ENCODE data around the gene KRT72. TPM values are rescaled to one million over a fixed set of nuclear protein-coding genes. Genes with fewer than 3 reads are reported as not detected.

KRT72 gene
- total and polyA plus RNA-seq, 2 experiments from 2014 or later, result not detected

DNA sequence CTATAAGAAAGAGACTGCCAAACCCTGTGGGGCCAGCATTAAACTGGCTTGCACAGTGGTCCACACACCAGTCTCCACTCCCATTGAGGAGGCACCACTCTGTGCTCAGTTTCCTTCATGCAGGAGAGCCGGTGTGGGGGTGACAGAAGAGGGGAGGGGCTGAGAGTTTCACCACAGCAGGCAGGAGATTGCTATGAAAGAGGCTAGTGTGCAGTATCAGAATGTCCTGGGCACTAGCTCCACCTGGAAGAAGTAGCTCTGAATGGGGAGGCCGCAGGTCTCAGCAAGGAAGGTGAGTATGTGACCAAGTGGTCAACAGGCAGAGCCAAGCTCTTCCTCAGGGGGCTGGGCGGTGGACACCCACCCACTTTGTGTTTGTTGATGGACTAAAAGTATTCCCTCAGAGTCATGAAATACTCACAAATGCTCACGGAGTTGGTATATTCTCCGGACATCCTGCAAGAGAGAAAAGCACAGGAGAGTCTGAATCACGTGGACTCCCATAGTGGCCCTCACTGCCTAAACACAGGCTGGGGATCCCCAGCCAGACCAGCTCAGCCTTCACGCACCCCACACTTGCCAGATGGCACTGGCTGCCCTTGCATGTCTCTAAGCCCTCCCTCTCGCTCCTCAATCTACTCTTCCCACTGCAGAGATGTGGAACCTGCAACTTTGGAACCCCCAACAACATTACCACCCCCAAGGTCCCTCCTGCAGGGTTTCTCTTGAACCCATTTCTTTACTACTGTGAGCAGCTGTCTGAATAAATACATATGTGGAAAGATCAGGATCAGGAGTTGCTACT, 7.8 kb upstream of the KRT72 start:
- peaks cover 38% of the 10 kb centered on the region; the same call in 1 of the 2 replicates for H3K27me3 ChIP-seq (replicated peaks; ENCODE audit: insufficient read depth)
- no peak overlapping the region for H3K9ac ChIP-seq
- no peak for DNase-seq
- H3K36me3 ChIP-seq (ENCODE audit: low read depth), result no peaks in the 10 kb centered on the region
- H3F3A ChIP-seq (ENCODE audit: insufficient read depth), result no peaks in the 10 kb centered on the region
- in situ Hi-C loops (cut with MboI), result no loop called here
- H3K4me3 ChIP-seq, result no peak overlapping the region
- TF ChIP-seq EZH2phosphoT487 (IDR thresholded peaks at IDR 0.05; ENCODE audit: insufficient read depth, low read depth) (no peak), EZH2 (IDR thresholded peaks at IDR 0.05; ENCODE audit: insufficient read depth, poor library complexity, severe bottlenecking) (no peak)
- no peaks in the 10 kb centered on the region for H4K20me1 ChIP-seq (ENCODE audit: insufficient read depth)
- H2AFZ ChIP-seq, result no peak overlapping the region
- H3K4me2 ChIP-seq (ENCODE audit: unreplicated experiment), result no peak overlapping the region
- H3K4me1 ChIP-seq (ENCODE audit: insufficient read depth), result no peaks in the 10 kb centered on the region
- 67 to 68% methylated on average over 8 of the region's 8 CpGs for WGBS, 2 experiments (ENCODE audit: low coverage in 1 of 2, low lambda C conversion rate in 2 of 2, missing lambda C conversion rate in 2 of 2)
- no peaks in the 10 kb centered on the region for H3K9me2 ChIP-seq (ENCODE audit: insufficient read depth)
- no peaks in the 10 kb centered on the region for H3K79me2 ChIP-seq (ENCODE audit: insufficient read depth)
- no peak overlapping the region for H3K27ac ChIP-seq
- H3K9me3 ChIP-seq (ENCODE audit: low read depth), result no peaks in the 10 kb centered on the region

- H3K79me2 ChIP-seq (ENCODE audit: insufficient read depth), result no peaks in the 10 kb centered on the region
- H2AFZ ChIP-seq, result no peak overlapping the region
- H3K4me3 ChIP-seq, result no peak overlapping the region
- no peaks in the 10 kb centered on the region for H4K20me1 ChIP-seq (ENCODE audit: insufficient read depth)
- no peak overlapping the region for H3K4me2 ChIP-seq (ENCODE audit: unreplicated experiment)
- no peaks in the 10 kb centered on the region for H3F3A ChIP-seq (ENCODE audit: insufficient read depth)
- TF ChIP-seq EZH2 (IDR thresholded peaks at IDR 0.05; ENCODE audit: insufficient read depth, poor library complexity, severe bottlenecking) (no peak), EZH2phosphoT487 (IDR thresholded peaks at IDR 0.05; ENCODE audit: insufficient read depth, low read depth) (no peak)
- H3K9me3 ChIP-seq (ENCODE audit: low read depth), result no peaks in the 10 kb centered on the region
- H3K9ac ChIP-seq, result no peak overlapping the region
- H3K9me2 ChIP-seq (ENCODE audit: insufficient read depth), result no peaks in the 10 kb centered on the region
- DNase-seq, result no peak
- H3K4me1 ChIP-seq (ENCODE audit: insufficient read depth), result 0 out of 2 replicates have a peak, but pooled peaks cover 4% of the 10 kb centered on the region
- 50 to 60% methylated on average over 6 of the region's 6 CpGs for WGBS, 2 experiments (ENCODE audit: low coverage in 1 of 2, low lambda C conversion rate in 2 of 2, missing lambda C conversion rate in 2 of 2)
- no peaks in the 10 kb centered on the region for H3K36me3 ChIP-seq (ENCODE audit: low read depth)
- in situ Hi-C loops (cut with MboI), result no loop called here
- no peak overlapping the region for H3K27ac ChIP-seq
- peaks cover 38% of the 10 kb centered on the region; the same call in 1 of the 2 replicates for H3K27me3 ChIP-seq (replicated peaks; ENCODE audit: insufficient read depth)
Measured at GRCh38 chr12:52608161-52608560, 6.9 kb upstream of the KRT72 start.

DNA sequence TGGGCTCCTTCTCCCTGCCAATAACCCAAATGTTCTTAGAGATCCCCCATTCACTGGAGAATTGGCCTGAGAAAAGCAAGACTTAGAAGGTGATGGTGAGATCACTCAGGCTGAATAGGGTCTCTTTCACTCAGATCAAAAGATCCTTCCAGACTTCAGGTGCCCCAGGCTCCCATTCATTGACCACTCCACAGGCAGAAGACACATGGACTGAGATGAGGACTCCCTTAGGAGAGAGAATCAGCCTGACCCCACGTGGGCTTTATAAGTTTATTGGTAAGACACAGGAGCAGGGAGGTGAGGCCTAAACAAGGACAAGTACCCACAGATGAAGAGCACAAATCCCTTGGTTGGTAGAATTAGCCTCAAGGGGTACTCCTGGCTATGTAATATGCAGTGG, 6.1 kb upstream of the KRT72 start:
- Histone ChIP-seq H3K9me2 (ENCODE audit: insufficient read depth) (no peaks in the 10 kb centered on the region), H3K79me2 (ENCODE audit: insufficient read depth) (no peaks in the 10 kb centered on the region), H2AFZ (no peak overlapping the region), H3K9me3 (ENCODE audit: low read depth) (no peaks in the 10 kb centered on the region), H3K27ac (no peak overlapping the region), H3K27me3 (replicated peaks; ENCODE audit: insufficient read depth) (peaks cover 41% of the 10 kb centered on the region; the same call in 1 of the 2 replicates), H3K4me1 (ENCODE audit: insufficient read depth) (0 out of 2 replicates have a peak, but pooled peaks cover 4% of the 10 kb centered on the region), H3K4me3 (no peak overlapping the region), H3F3A (ENCODE audit: insufficient read depth) (no peaks in the 10 kb centered on the region), H3K4me2 (ENCODE audit: unreplicated experiment) (no peak overlapping the region), H3K36me3 (ENCODE audit: low read depth) (no peaks in the 10 kb centered on the region), H4K20me1 (ENCODE audit: insufficient read depth) (no peaks in the 10 kb centered on the region), H3K9ac (no peak overlapping the region)
- 19 to 56% methylated on average over 1 of the region's 1 CpG for WGBS, 2 experiments (ENCODE audit: low coverage in 1 of 2, low lambda C conversion rate in 2 of 2, missing lambda C conversion rate in 2 of 2)
- DNase-seq, result no peak
- in situ Hi-C loops (cut with MboI), result no loop called here
- no peak for TF ChIP-seq EZH2 (IDR thresholded peaks at IDR 0.05; ENCODE audit: insufficient read depth, poor library complexity, severe bottlenecking)
- no peak for TF ChIP-seq EZH2phosphoT487 (IDR thresholded peaks at IDR 0.05; ENCODE audit: insufficient read depth, low read depth)

DNA sequence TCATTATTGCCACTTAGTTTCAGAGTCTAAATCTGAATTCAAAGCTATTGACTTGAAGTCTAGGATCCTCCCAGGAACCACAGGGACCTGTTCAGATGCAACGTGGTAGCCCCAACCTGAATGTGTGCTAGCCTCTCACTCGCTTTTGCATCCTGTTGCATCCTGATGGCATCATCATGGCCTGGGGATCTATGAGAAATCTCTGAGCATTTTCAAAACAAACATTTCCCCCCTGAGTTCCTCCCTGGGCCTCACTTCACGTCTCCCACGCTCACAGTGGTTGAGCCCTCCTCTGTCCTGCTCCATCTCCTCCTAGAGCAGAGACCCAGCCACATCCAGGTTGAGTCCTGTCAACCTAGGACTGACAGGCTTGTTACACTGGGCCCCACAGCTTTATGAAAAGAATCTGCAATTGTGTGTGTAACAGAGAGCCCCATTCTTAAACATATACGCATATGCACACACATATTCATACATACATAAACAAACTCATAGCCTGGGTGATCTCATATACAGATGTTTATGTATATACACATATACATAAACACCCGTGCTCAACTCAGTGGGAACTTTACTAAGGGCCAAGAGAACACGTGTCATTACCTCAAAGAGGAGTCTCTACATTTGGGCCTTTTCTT, 5.4 kb upstream of the KRT72 start:
- no peaks in the 10 kb centered on the region for H3K9me3 ChIP-seq (ENCODE audit: low read depth)
- no peak for TF ChIP-seq EZH2phosphoT487 (IDR thresholded peaks at IDR 0.05; ENCODE audit: insufficient read depth, low read depth)
- TF ChIP-seq EZH2 (IDR thresholded peaks at IDR 0.05; ENCODE audit: insufficient read depth, poor library complexity, severe bottlenecking), result no peak
- no peaks in the 10 kb centered on the region for H3K79me2 ChIP-seq (ENCODE audit: insufficient read depth)
- H3K27me3 ChIP-seq (replicated peaks; ENCODE audit: insufficient read depth), result peaks cover 47% of the 10 kb centered on the region
- H3K9me2 ChIP-seq (ENCODE audit: insufficient read depth), result no peaks in the 10 kb centered on the region
- no peak overlapping the region for H3K9ac ChIP-seq
- H2AFZ ChIP-seq, result no peak overlapping the region
- H3K27ac ChIP-seq, result no peak overlapping the region
- no peaks in the 10 kb centered on the region for H3F3A ChIP-seq (ENCODE audit: insufficient read depth)
- H3K4me2 ChIP-seq (ENCODE audit: unreplicated experiment), result no peak overlapping the region
- WGBS, 2 experiments (ENCODE audit: low coverage in 1 of 2, low lambda C conversion rate in 2 of 2, missing lambda C conversion rate in 2 of 2), result 72 to 78% methylated on average over 7 of the region's 7 CpGs
- DNase-seq, result no peak
- H4K20me1 ChIP-seq (ENCODE audit: insufficient read depth), result no peaks in the 10 kb centered on the region
- H3K36me3 ChIP-seq (ENCODE audit: low read depth), result no peaks in the 10 kb centered on the region
- H3K4me1 ChIP-seq (ENCODE audit: insufficient read depth), result 0 out of 2 replicates have a peak, but pooled peaks cover 4% of the 10 kb centered on the region
- in situ Hi-C loops (cut with MboI), result no loop called here
- no peak overlapping the region for H3K4me3 ChIP-seq
